CD14-positive monocyte (primary cell): ENCODE results near the gene DPM2. TPM values are rescaled to one million over a fixed set of nuclear protein-coding genes. Genes with fewer than 3 reads are reported as not detected.

Experiments
- DNase-seq, 3 donors: peaks; one replicate each; pipeline ENCODE4 v3.0.0-alpha.2; 2011 to 2022
- H2AFZ ChIP-seq: 2 replicates; pipeline ENCODE4 v1.6.0; 2012; ENCODE audit warnings: mild to moderate bottlenecking, low read depth, low read length, inconsistent platforms; ENCODE audit not compliant: insufficient read depth, poor library complexity, severe bottlenecking
- H3K27ac ChIP-seq, 2 donors: 1 replicate in 1 of 2; 2 replicates in 1 of 2; pipeline ENCODE4 v1.5.1; 2012 to 2013; ENCODE audit warnings: low read length in 2 of 2, control low read depth in 1 of 2, inconsistent platforms in 1 of 2, low read depth in 1 of 2, mild to moderate bottlenecking in 1 of 2
- H3K27me3 ChIP-seq, 2 donors: one replicate each; pipeline versions ENCODE4 v1.6.0 to v1.6.1; 2011 to 2013; ENCODE audit warnings: low read length in 2 of 2; ENCODE audit not compliant: control insufficient read depth in 2 of 2, insufficient read depth in 2 of 2
- H3K36me3 ChIP-seq, 2 donors: replicated peaks in 1 of 2; 1 replicate in 1 of 2; 2 replicates in 1 of 2; pipeline versions ENCODE4 v1.5.1 to v1.6.1; 2012 to 2013; ENCODE audit warnings: low read length in 2 of 2, control low read depth in 1 of 2, inconsistent platforms in 1 of 2, mild to moderate bottlenecking in 1 of 2; ENCODE audit not compliant: insufficient read depth in 2 of 2, control insufficient read depth in 1 of 2
- H3K4me1 ChIP-seq, 2 donors: 1 replicate in 1 of 2; 2 replicates in 1 of 2; pipeline versions ENCODE4 v1.5.1 to v1.6.1; 2012 to 2013; ENCODE audit warnings: low read length in 2 of 2, control low read depth in 1 of 2, inconsistent platforms in 1 of 2, mild to moderate bottlenecking in 1 of 2, moderate library complexity in 1 of 2; ENCODE audit not compliant: insufficient read depth in 2 of 2, control insufficient read depth in 1 of 2
- H3K4me2 ChIP-seq: replicated peaks from 2 replicates; pipeline ENCODE3; 2012; ENCODE audit warnings: low read length, moderate library complexity, mild to moderate bottlenecking; ENCODE audit not compliant: poor library complexity, severe bottlenecking; ENCODE audit errors: extremely low read depth
- H3K4me3 ChIP-seq, 3 experiments: fragments of 200-600 bp in 1 of 3; sonication (generic) in 1 of 3; replicated peaks in 1 of 3; 1 replicate in 2 of 3; 2 replicates in 1 of 3; pipeline ENCODE4 v1.5.1; 2011 to 2013; ENCODE audit warnings: low read length in 3 of 3, mild to moderate bottlenecking in 3 of 3, control low read depth in 2 of 3, low read depth in 2 of 3, inconsistent platforms in 1 of 3, moderate library complexity in 1 of 3
- H3K79me2 ChIP-seq: 2 replicates; pipeline ENCODE4 v1.6.0; 2012; ENCODE audit warnings: mild to moderate bottlenecking, control low read depth, inconsistent platforms, low read length, moderate library complexity; ENCODE audit not compliant: insufficient read depth
- H3K9ac ChIP-seq: 2 replicates; pipeline ENCODE4 v1.6.0; 2017; ENCODE audit warnings: low read length, mild to moderate bottlenecking; ENCODE audit not compliant: insufficient read depth, poor library complexity, severe bottlenecking
- H3K9me3 ChIP-seq, 2 donors: replicated peaks in 1 of 2; 1 replicate in 1 of 2; 2 replicates in 1 of 2; pipeline versions ENCODE4 v1.5.1 to v1.6.1; 2012 to 2013; ENCODE audit warnings: low read length in 2 of 2, control low read depth in 1 of 2; ENCODE audit not compliant: control insufficient read depth in 1 of 2, insufficient read depth in 1 of 2
- H4K20me1 ChIP-seq: 2 replicates; pipeline ENCODE4 v1.6.0; 2012; ENCODE audit warnings: mild to moderate bottlenecking, low read length, control low read depth, moderate library complexity; ENCODE audit not compliant: insufficient read depth
- H3K27ac Mint-ChIP-seq, 7 donors: one replicate each; pipeline ENCODE4 v1.8.0; 2020; ENCODE audit warnings: mild to moderate bottlenecking in 7 of 7, mixed read lengths in 7 of 7, moderate library complexity in 6 of 7, inconsistent platforms in 2 of 7
- H3K27me3 Mint-ChIP-seq, 3 donors: one replicate each; pipeline ENCODE4 v1.8.0; 2021 to 2022; ENCODE audit warnings: low read depth in 3 of 3, mild to moderate bottlenecking in 3 of 3, mixed read lengths in 3 of 3, moderate library complexity in 3 of 3, inconsistent platforms in 1 of 3
- H3K36me3 Mint-ChIP-seq, 2 donors: one replicate each; pipeline ENCODE4 v1.8.0; 2020; ENCODE audit warnings: mixed read lengths in 2 of 2, inconsistent platforms in 1 of 2, mild to moderate bottlenecking in 1 of 2
- H3K4me1 Mint-ChIP-seq: one replicate; pipeline ENCODE4 v1.8.0; 2020; ENCODE audit warnings: mild to moderate bottlenecking, mixed read lengths
- H3K4me3 Mint-ChIP-seq, 2 donors: one replicate each; pipeline ENCODE4 v1.8.0; 2020; ENCODE audit warnings: mild to moderate bottlenecking in 2 of 2, mixed read lengths in 2 of 2, moderate library complexity in 1 of 2
- H3K9me3 Mint-ChIP-seq, 7 donors: one replicate each; pipeline ENCODE4 v1.8.0; 2020 to 2022; ENCODE audit warnings: mixed read lengths in 7 of 7, mild to moderate bottlenecking in 6 of 7, moderate library complexity in 6 of 7, inconsistent platforms in 2 of 7
- WGBS: methylation state at CpG from one replicate; pipeline ENCODE4 v1.1.5; 2013; ENCODE audit warnings: missing lambda C conversion rate; ENCODE audit not compliant: insufficient coverage; 5-methylcytosine and 5-hydroxymethylcytosine counted together
- intact Hi-C, 2 donors: fragments of 100-400 bp; cut with micrococcal nuclease; formaldehyde crosslinking; loops; one replicate each; pipeline versions ENCODE4 v1.15.0 to v1.15.1; 2023
- polyA plus RNA-seq, 3 donors: library from polyadenylated mRNA; depleted of rRNA in 1 of 3; unstranded in 2 of 3; stranded (reverse) in 1 of 3; fragments of 300-500 nt in 2 of 3; fragments of >200 nt in 1 of 3; fragmentation: Illumina TruSeq in 2 of 3; gene quantifications; 1 replicate in 2 of 3; 2 replicates in 1 of 3; pipeline ENCODE4 v1.2.3, GENCODE V29; 2012 to 2021
- TF ChIP-seq, protein P1 (sequence below): fragments of 200-600 bp; IDR thresholded peaks from one replicate; pipeline ENCODE4 v1.8.0; 2022; ENCODE audit warnings: antibody characterized with exemption, mild to moderate bottlenecking

Gene DPM2
- polyA plus RNA-seq, 3 donors: 22.4 to 28.7 (median 25.4) TPM

DNA sequence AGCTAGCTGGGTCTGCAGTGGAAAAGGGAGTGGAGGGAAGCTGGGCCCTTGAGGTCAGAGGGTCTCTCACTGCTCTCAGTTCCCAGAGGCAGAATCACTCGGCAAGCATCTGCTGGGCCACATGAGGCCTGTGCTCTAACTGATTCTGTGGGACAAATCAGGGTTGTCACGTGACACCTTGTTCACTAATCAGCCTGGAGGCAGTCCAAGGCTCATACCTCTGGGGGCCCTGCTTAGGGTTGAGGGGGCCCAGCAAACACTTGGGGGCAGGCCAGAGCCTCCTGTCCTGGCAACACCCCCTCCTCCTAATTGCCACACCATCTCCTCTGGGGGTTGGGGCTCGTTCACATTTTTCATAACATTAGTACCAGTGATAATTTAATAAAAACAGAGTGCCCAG, 9.1 kb upstream of the DPM2 start:
- TF ChIP-seq, protein P1, sequence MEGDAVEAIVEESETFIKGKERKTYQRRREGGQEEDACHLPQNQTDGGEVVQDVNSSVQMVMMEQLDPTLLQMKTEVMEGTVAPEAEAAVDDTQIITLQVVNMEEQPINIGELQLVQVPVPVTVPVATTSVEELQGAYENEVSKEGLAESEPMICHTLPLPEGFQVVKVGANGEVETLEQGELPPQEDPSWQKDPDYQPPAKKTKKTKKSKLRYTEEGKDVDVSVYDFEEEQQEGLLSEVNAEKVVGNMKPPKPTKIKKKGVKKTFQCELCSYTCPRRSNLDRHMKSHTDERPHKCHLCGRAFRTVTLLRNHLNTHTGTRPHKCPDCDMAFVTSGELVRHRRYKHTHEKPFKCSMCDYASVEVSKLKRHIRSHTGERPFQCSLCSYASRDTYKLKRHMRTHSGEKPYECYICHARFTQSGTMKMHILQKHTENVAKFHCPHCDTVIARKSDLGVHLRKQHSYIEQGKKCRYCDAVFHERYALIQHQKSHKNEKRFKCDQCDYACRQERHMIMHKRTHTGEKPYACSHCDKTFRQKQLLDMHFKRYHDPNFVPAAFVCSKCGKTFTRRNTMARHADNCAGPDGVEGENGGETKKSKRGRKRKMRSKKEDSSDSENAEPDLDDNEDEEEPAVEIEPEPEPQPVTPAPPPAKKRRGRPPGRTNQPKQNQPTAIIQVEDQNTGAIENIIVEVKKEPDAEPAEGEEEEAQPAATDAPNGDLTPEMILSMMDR: no peak
- peaks cover 0 to 1% (median 0%) of the 10 kb centered on the region in 7 donors for H3K9me3 Mint-ChIP-seq
- Histone ChIP-seq H3K4me2 (no peak overlapping the region), H3K27ac (no peak overlapping the region), H4K20me1 (no peaks in the 10 kb centered on the region), H3K27me3 (no peaks in the 10 kb centered on the region), H3K4me1 (peaks cover 11 to 13% of the 10 kb centered on the region in 2 donors), H3K79me2 (no peaks in the 10 kb centered on the region), H3K9ac (no peak overlapping the region), H3K9me3 (no peaks in the 10 kb centered on the region), H3K4me3 (no peak overlapping the region), H3K36me3 (no peaks in the 10 kb centered on the region), H2AFZ (no peak overlapping the region)
- WGBS: 92% methylated on average over 2 of the region's 3 CpGs
- H3K27me3 Mint-ChIP-seq: peaks cover 0 to 1% (median 0%) of the 10 kb centered on the region in 3 donors
- H3K36me3 Mint-ChIP-seq: peaks cover 6 to 9% of the 10 kb centered on the region in 2 donors
- H3K4me3 Mint-ChIP-seq: no peak overlapping the region
- H3K27ac Mint-ChIP-seq: no peak overlapping the region
- no peak for DNase-seq
- H3K4me1 Mint-ChIP-seq: peaks cover 13% of the 10 kb centered on the region
- intact Hi-C loops: loop anchor here in 1 of 2 donors (10.0 kb wide), 1 partner anchor 138 kb away; no protein-coding TSS in a partner anchor

DNA sequence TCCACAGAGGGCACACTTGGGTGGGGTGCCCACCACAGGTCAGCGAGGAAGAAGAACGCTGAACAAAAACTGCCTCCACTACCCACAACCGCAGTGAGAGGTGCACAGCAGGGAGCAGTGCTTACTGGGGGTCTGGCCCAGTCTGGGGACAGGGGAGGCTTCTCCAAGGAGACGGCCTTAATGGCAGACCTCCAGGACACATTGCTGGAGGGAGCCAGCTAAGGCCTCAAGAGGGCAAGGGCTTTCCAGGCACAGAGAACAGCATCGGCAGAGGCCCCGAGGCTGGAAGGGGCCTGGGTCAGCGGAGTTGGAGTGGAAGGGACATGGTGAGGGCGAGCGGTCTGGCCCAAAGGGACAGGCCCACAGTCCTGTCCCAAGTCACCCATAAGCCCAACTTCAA, 8.3 kb upstream of the DPM2 start:
- no peaks in the 10 kb centered on the region for H3K79me2 ChIP-seq
- DNase-seq: no peak
- H3K4me1 ChIP-seq: peaks cover 11 to 13% of the 10 kb centered on the region in 2 donors
- 94% methylated on average over 4 of the region's 9 CpGs for WGBS
- peaks cover 6 to 9% of the 10 kb centered on the region in 2 donors for H3K36me3 Mint-ChIP-seq
- peak overlapping the region in 1 of 7 donors; percentile 42 for H3K27ac Mint-ChIP-seq
- H3K9me3 ChIP-seq: no peaks in the 10 kb centered on the region
- H3K27ac ChIP-seq: no peak overlapping the region
- TF ChIP-seq, protein P1: no peak
- peaks cover 0 to 1% (median 0%) of the 10 kb centered on the region in 7 donors for H3K9me3 Mint-ChIP-seq
- H3K9ac ChIP-seq: no peak overlapping the region
- peaks cover 13% of the 10 kb centered on the region for H3K4me1 Mint-ChIP-seq
- intact Hi-C loops: loop anchor here in 1 of 2 donors (10.0 kb wide), 1 partner anchor 139 kb away; no protein-coding TSS in a partner anchor
- H2AFZ ChIP-seq: no peak overlapping the region
- H3K27me3 ChIP-seq: no peaks in the 10 kb centered on the region
- no peaks in the 10 kb centered on the region for H3K27me3 Mint-ChIP-seq
- no peak overlapping the region for H3K4me2 ChIP-seq
- H3K36me3 ChIP-seq: no peaks in the 10 kb centered on the region
- H3K4me3 ChIP-seq: no peak overlapping the region
- no peak overlapping the region for H3K4me3 Mint-ChIP-seq
- no peaks in the 10 kb centered on the region for H4K20me1 ChIP-seq
